AG04449 (cell line): ENCODE measurements around the gene MGMT.

Source experiments
- CTCF ChIA-PET: fragments of 350-600 bp; formaldehyde crosslinking; extraction: SDS; loops from one replicate; lab custom pipeline; 2021; ENCODE audit warnings: antibody characterized with exemption; lab: Yijun Ruan, JAX
- POLR2A ChIA-PET: fragments of 400-600, 350-600 bp; formaldehyde crosslinking; extraction: SDS; loops from one replicate; lab custom pipeline; 2020; ENCODE audit warnings: antibody characterized with exemption, inconsistent platforms; lab: Yijun Ruan, JAX
- DNase-seq: peaks from one replicate; pipeline ENCODE4 v3.0.0-alpha.2; 2010; ENCODE audit warnings: low read depth, low spot score
- H3K4me3 ChIP-seq: 2 replicates; pipeline ENCODE4 v1.5.1; 2011; ENCODE audit warnings: low read depth, mild to moderate bottlenecking, control low read depth, low read length
- TF ChIP-seq, protein P1 (sequence below): IDR thresholded peaks from one replicate; pipeline ENCODE4 v1.5.1; 2011; ENCODE audit warnings: mild to moderate bottlenecking, moderate library complexity, low read length, control low read depth, inconsistent platforms; ENCODE audit not compliant: insufficient read depth; ENCODE audit errors: missing control alignments

MGMT gene

DNA sequence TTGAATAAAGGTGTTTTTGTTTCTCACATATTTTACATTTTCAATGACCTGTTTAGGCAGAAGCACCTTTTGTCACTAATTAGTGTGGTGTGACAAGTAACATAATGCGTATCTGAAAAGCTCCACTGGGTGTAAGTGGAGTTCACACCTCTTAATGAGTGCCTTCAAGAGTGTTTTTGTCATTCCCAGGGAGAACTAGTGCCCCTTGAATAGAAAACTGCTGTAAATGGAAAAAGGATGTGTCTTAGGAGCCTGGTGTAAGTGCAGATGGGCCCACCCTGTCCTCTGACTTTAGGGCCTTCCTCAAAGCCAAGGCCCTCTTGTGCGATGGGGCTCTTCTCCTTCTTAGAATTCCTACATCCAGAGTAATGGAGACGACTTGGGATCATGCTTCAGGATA, 170.0 kb downstream of the MGMT start:
- TF ChIP-seq, protein P1, sequence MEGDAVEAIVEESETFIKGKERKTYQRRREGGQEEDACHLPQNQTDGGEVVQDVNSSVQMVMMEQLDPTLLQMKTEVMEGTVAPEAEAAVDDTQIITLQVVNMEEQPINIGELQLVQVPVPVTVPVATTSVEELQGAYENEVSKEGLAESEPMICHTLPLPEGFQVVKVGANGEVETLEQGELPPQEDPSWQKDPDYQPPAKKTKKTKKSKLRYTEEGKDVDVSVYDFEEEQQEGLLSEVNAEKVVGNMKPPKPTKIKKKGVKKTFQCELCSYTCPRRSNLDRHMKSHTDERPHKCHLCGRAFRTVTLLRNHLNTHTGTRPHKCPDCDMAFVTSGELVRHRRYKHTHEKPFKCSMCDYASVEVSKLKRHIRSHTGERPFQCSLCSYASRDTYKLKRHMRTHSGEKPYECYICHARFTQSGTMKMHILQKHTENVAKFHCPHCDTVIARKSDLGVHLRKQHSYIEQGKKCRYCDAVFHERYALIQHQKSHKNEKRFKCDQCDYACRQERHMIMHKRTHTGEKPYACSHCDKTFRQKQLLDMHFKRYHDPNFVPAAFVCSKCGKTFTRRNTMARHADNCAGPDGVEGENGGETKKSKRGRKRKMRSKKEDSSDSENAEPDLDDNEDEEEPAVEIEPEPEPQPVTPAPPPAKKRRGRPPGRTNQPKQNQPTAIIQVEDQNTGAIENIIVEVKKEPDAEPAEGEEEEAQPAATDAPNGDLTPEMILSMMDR: no peak
- CTCF ChIA-PET: no interaction called here

GRCh38 chr10:129637846-129638245, 170.8 kb downstream of the MGMT start:
- H3K4me3 ChIP-seq: no peak overlapping the region
- TF ChIP-seq, protein P1: no peak
- ChIA-PET POLR2A (no interaction called here), CTCF (no interaction called here)
- no peak for DNase-seq

More for the DNA sequence above, 170.0 kb downstream of the MGMT start:
- DNase-seq: no peak
- H3K4me3 ChIP-seq: no peak overlapping the region
- POLR2A ChIA-PET: no interaction called here

- DNase-seq: no peak
- ChIA-PET CTCF (no interaction called here), POLR2A (no interaction called here)
- H3K4me3 ChIP-seq: no peak overlapping the region
- TF ChIP-seq, protein P1: no peak
Observed at GRCh38 chr10:129641351-129641750, 174.3 kb downstream of the MGMT start.

DNA sequence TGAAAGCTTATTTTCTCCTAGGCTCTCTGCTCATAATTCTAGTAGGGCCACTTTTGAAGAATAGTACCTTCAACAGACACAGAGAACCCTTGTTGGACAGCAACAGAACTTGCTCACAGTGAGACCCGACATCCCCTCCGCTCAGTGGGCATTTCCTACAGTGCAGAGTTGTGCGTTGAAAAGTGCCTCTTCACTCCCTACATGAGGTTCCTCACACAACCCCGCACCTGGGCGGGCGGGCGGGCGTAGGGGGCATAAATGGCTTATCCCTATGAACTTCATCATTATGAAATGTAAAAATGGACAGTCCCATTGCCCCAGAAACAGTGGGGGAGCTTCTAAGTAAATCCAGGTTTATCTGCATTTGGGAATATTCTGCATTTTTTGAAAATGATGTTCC, 174.9 kb downstream of the MGMT start:
- ChIA-PET POLR2A (no interaction called here), CTCF (no interaction called here)
- no peak for DNase-seq
- TF ChIP-seq, protein P1: no peak
- no peak overlapping the region for H3K4me3 ChIP-seq

GRCh38 chr10:129642427-129642826, 175.4 kb downstream of the MGMT start:
- DNase-seq: no peak
- POLR2A ChIA-PET: no interaction called here
- CTCF ChIA-PET: no interaction called here
- H3K4me3 ChIP-seq: no peak overlapping the region
- TF ChIP-seq, protein P1: no peak

- TF ChIP-seq, protein P1: no peak
- no peak overlapping the region for H3K4me3 ChIP-seq
- ChIA-PET POLR2A (no interaction called here), CTCF (no interaction called here)
- no peak for DNase-seq
Observed at GRCh38 chr10:129643266-129643665, 176.2 kb downstream of the MGMT start.
